B cell (primary cell): ENCODE measurements around the gene RIBC1. TPM values are rescaled to one million over a fixed set of nuclear protein-coding genes. Genes with fewer than 3 reads are reported as not detected.

Source experiments
- ATAC-seq: fragments of 200-7000 bp; cut with Tn5 transposase; one replicate; pipeline ENCODE4 v1.10.0; 2021; ENCODE audit warnings: low read depth, mild to moderate bottlenecking, moderate number of reproducible peaks, moderate library complexity
- CTCF ChIA-PET: fragments of 350-600 bp; sonication (Branson Sonifier 250); formaldehyde crosslinking; loops from one replicate; lab custom pipeline; 2021; ENCODE audit warnings: antibody characterized with exemption, inconsistent platforms; lab: Charles Lee
- POLR2A ChIA-PET: fragments of 350-600 bp; sonication (Branson Sonifier 250); formaldehyde crosslinking; loops from one replicate; lab custom pipeline; 2021; ENCODE audit warnings: antibody characterized with exemption; lab: Charles Lee
- DNase-seq: peaks from one replicate; pipeline ENCODE4 v3.0.0; 2013
- H2AFZ ChIP-seq: 2 replicates; pipeline ENCODE4 v1.6.1; 2012; ENCODE audit warnings: mild to moderate bottlenecking, low read depth, low read length; ENCODE audit not compliant: insufficient read depth, poor library complexity, severe bottlenecking
- H3K27ac ChIP-seq, 2 donors: 1 replicate in 1 of 2; 2 replicates in 1 of 2; pipeline ENCODE4 v1.5.1; 2012 to 2013; ENCODE audit warnings: low read length in 2 of 2, mild to moderate bottlenecking in 2 of 2, moderate library complexity in 1 of 2
- H3K27me3 ChIP-seq, 4 experiments: fragments of 200-600 bp in 1 of 4; sonication (generic) in 1 of 4; replicated peaks in 1 of 4; 1 replicate in 2 of 4; 2 replicates in 2 of 4; pipeline versions ENCODE4 v1.6.1 to v1.7.0; 2013 to 2016; ENCODE audit warnings: low read length in 3 of 4, mild to moderate bottlenecking in 2 of 4, mixed read lengths in 1 of 4, moderate library complexity in 1 of 4; ENCODE audit not compliant: insufficient read depth in 4 of 4, control insufficient read depth in 3 of 4; ENCODE audit errors: control extremely low read depth in 1 of 4
- H3K36me3 ChIP-seq, 2 experiments: replicated peaks in 1 of 2; 1 replicate in 1 of 2; 2 replicates in 1 of 2; pipeline versions ENCODE4 v1.6.1 to v1.7.1; 2013; ENCODE audit warnings: low read length in 1 of 2; ENCODE audit not compliant: insufficient read depth in 2 of 2, control insufficient read depth in 1 of 2; ENCODE audit errors: control extremely low read depth in 1 of 2, extremely low read depth in 1 of 2
- H3K4me1 ChIP-seq, 2 donors: fragments of 200-600 bp in 1 of 2; sonication (generic) in 1 of 2; 1 replicate in 1 of 2; 2 replicates in 1 of 2; pipeline versions ENCODE4 v1.5.1 to v1.6.1; 2013 to 2017; ENCODE audit warnings: low read length in 2 of 2; ENCODE audit not compliant: control insufficient read depth in 2 of 2, insufficient read depth in 2 of 2
- H3K4me2 ChIP-seq: replicated peaks from 2 replicates; pipeline ENCODE3; 2012; ENCODE audit warnings: mild to moderate bottlenecking, low read depth, low read length; ENCODE audit not compliant: poor library complexity, severe bottlenecking
- H3K4me3 ChIP-seq, 5 experiments: fragments of 200-600 bp in 1 of 5; sonication (generic) in 1 of 5; 1 replicate in 3 of 5; 2 replicates in 2 of 5; pipeline versions ENCODE4 v1.5.1 to v1.7.0; 2011 to 2016; ENCODE audit warnings: low read length in 4 of 5, mild to moderate bottlenecking in 4 of 5, low read depth in 2 of 5, control low read depth in 1 of 5, moderate library complexity in 1 of 5; ENCODE audit not compliant: insufficient read depth in 1 of 5; ENCODE audit errors: control extremely low read depth in 1 of 5, extremely low read depth in 1 of 5
- H3K79me2 ChIP-seq: fragments of 200-600 bp; sonication (generic); one replicate; pipeline ENCODE4 v1.6.0; 2016; ENCODE audit warnings: low read length; ENCODE audit not compliant: control insufficient read depth, insufficient read depth
- H3K9ac ChIP-seq: fragments of 200-600 bp; sonication (generic); 2 replicates; pipeline ENCODE4 v1.6.1; 2017; ENCODE audit warnings: mild to moderate bottlenecking, low read length, moderate library complexity
- H3K9me3 ChIP-seq, 3 donors: one replicate each; pipeline versions ENCODE4 v1.6.1 to v1.7.1; 2013; ENCODE audit warnings: low read length in 2 of 3; ENCODE audit not compliant: control insufficient read depth in 2 of 3, insufficient read depth in 1 of 3; ENCODE audit errors: control extremely low read depth in 1 of 3
- H4K20me1 ChIP-seq: 2 replicates; pipeline ENCODE4 v1.6.0; 2012; ENCODE audit warnings: mild to moderate bottlenecking, low read length; ENCODE audit not compliant: insufficient read depth, control insufficient read depth, poor library complexity, severe bottlenecking
- H3K27ac Mint-ChIP-seq: one replicate; pipeline ENCODE4 v1.8.0; 2021; ENCODE audit warnings: mixed read lengths
- H3K27me3 Mint-ChIP-seq: one replicate; pipeline ENCODE4 v1.8.0; 2021; ENCODE audit warnings: mixed read lengths
- H3K4me1 Mint-ChIP-seq: one replicate; pipeline ENCODE4 v1.8.0; 2021; ENCODE audit warnings: mixed read lengths
- H3K4me3 Mint-ChIP-seq: one replicate; pipeline ENCODE4 v1.8.0; 2021; ENCODE audit warnings: mixed read lengths
- H3K9me3 Mint-ChIP-seq: one replicate; pipeline ENCODE4 v1.8.0; 2022; ENCODE audit warnings: mixed read lengths; ENCODE audit not compliant: insufficient read depth
- EZH2 ChIP-seq: IDR thresholded peaks from 2 replicates; pipeline ENCODE4 v1.6.1; 2012; ENCODE audit warnings: borderline replicate concordance, low read depth, mild to moderate bottlenecking, moderate library complexity, low read length; ENCODE audit not compliant: insufficient read depth, poor library complexity, severe bottlenecking
- WGBS: methylation state at CpG from one replicate; pipeline ENCODE4 v1.1.5; 2013; ENCODE audit warnings: missing lambda C conversion rate; ENCODE audit not compliant: insufficient coverage; 5-methylcytosine and 5-hydroxymethylcytosine counted together
- intact Hi-C: fragments of 100-400 bp; cut with micrococcal nuclease; formaldehyde crosslinking; loops from one replicate; pipeline ENCODE4 v1.10.0; 2022
- polyA plus RNA-seq: library from polyadenylated mRNA; depleted of rRNA; stranded (reverse); fragments of >200 nt; gene quantifications from 2 replicates; pipeline ENCODE4 v1.2.3, GENCODE V29; 2012
- total RNA-seq, 2 donors: library from RNA; stranded (reverse); fragments of 120-200 nt in 1 of 2; gene quantifications; 1 replicate in 1 of 2; 2 replicates in 1 of 2; pipeline versions ENCODE4 v1.2.3 to v1.2.4, GENCODE V29; 2013 to 2022
- TF ChIP-seq, protein P1 (sequence below): fragments of 200-600 bp; IDR thresholded peaks from one replicate; pipeline ENCODE4 v1.8.0; 2022; ENCODE audit warnings: antibody characterized with exemption, mild to moderate bottlenecking

RIBC1 gene
- total and polyA plus RNA-seq, 2 donors (not counting 1 experiment from before 2014, with no cell fraction given) = 0.95 to 1.0 TPM

DNA sequence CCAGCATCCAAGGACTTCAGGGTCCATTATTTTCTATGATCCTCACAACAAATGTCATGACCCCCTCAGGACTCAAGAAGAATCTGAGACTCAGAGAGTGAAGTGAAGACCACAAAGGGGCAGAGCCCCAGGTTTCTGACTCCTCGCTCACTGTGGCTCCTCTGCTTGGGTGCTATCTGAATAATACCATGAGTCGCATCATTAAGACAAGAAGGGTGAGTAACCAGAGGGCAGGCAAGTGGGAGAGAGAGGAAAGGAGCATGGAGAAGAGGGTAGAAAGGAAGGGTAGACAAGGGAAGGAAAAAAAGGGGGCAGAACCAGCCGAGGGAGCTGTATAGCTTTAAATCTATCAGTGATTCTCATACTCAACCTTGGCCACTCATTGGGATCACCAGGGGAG, 27.0 kb downstream of the RIBC1 start:
- CTCF ChIA-PET = no interaction called here
- H3K9me3 ChIP-seq = no peaks in the 10 kb centered on the region
- Mint-ChIP-seq H3K27ac (no peak overlapping the region), H3K4me1 (no peaks in the 10 kb centered on the region), H3K9me3 (no peaks in the 10 kb centered on the region), H3K4me3 (no peak overlapping the region), H3K27me3 (no peaks in the 10 kb centered on the region)
- no peaks in the 10 kb centered on the region for H3K4me1 ChIP-seq
- H2AFZ ChIP-seq = no peak overlapping the region
- no peaks in the 10 kb centered on the region for H3K79me2 ChIP-seq
- TF ChIP-seq, protein P1, sequence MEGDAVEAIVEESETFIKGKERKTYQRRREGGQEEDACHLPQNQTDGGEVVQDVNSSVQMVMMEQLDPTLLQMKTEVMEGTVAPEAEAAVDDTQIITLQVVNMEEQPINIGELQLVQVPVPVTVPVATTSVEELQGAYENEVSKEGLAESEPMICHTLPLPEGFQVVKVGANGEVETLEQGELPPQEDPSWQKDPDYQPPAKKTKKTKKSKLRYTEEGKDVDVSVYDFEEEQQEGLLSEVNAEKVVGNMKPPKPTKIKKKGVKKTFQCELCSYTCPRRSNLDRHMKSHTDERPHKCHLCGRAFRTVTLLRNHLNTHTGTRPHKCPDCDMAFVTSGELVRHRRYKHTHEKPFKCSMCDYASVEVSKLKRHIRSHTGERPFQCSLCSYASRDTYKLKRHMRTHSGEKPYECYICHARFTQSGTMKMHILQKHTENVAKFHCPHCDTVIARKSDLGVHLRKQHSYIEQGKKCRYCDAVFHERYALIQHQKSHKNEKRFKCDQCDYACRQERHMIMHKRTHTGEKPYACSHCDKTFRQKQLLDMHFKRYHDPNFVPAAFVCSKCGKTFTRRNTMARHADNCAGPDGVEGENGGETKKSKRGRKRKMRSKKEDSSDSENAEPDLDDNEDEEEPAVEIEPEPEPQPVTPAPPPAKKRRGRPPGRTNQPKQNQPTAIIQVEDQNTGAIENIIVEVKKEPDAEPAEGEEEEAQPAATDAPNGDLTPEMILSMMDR = no peak
- TF ChIP-seq EZH2 = no peak
- no CpG with 5 or more reads among the region's 3 CpGs for WGBS
- H3K36me3 ChIP-seq = no peaks in the 10 kb centered on the region
- no peaks in the 10 kb centered on the region for H3K27me3 ChIP-seq
- H3K4me2 ChIP-seq = no peak overlapping the region
- DNase-seq (no peak), ATAC-seq (no peak)
- H3K27ac ChIP-seq = no peak overlapping the region
- intact Hi-C loops = no loop called here
- no peaks in the 10 kb centered on the region for H4K20me1 ChIP-seq
- H3K4me3 ChIP-seq = no peak overlapping the region
- POLR2A ChIA-PET = no interaction called here
- H3K9ac ChIP-seq = no peak overlapping the region

DNA sequence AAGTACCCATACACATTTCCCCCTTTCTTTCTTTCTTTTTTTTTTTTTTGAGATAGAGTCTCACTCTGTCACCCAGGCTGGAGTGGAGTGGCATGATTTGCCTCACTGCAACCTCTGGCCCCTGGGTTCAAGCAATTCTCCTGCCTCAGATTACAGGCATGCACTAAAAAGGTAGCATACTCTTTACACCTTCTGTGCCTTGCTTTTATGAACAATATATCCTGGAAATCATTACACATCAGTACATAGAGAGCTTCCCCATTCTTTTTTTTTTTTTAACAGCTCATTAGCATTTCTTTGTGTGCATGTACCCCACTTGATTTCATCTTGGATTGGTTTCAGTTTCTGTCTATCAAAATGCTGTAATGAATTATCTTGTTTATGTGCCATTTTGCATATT, 30.1 kb downstream of the RIBC1 start:
- Mint-ChIP-seq H3K4me3 (no peak overlapping the region), H3K4me1 (no peaks in the 10 kb centered on the region), H3K27me3 (peaks cover 4% of the 10 kb centered on the region), H3K9me3 (no peaks in the 10 kb centered on the region), H3K27ac (no peak overlapping the region)
- H3K9me3 ChIP-seq = no peaks in the 10 kb centered on the region
- ChIA-PET POLR2A (no interaction called here), CTCF (no interaction called here)
- H3K27ac ChIP-seq = no peak overlapping the region
- H4K20me1 ChIP-seq = no peaks in the 10 kb centered on the region
- no peak for TF ChIP-seq EZH2
- TF ChIP-seq, protein P1 = no peak
- intact Hi-C loops = no loop called here
- H3K36me3 ChIP-seq = no peaks in the 10 kb centered on the region
- H2AFZ ChIP-seq = no peak overlapping the region
- H3K4me3 ChIP-seq = no peak overlapping the region
- no peaks in the 10 kb centered on the region for H3K4me1 ChIP-seq
- ATAC-seq (no peak), DNase-seq (no peak)
- peaks cover 0 to 9% (median 0%) of the 10 kb centered on the region in 4 experiments for H3K27me3 ChIP-seq
- H3K4me2 ChIP-seq = no peak overlapping the region
- no peaks in the 10 kb centered on the region for H3K79me2 ChIP-seq
- no peak overlapping the region for H3K9ac ChIP-seq
